ENCODE measurements around the gene F7. TPM values are rescaled to one million over a fixed set of nuclear protein-coding genes. Genes with fewer than 3 reads are reported as not detected.
"Not testable (repeated sequence)": the region's sequence is repeated elsewhere in the genome, so short reads cannot be mapped to it uniquely, and the experiment has no call there.

F7 gene
- total and polyA plus RNA-seq, 4 donors: 0.04 to 0.26 (median 0.14) TPM

DNA sequence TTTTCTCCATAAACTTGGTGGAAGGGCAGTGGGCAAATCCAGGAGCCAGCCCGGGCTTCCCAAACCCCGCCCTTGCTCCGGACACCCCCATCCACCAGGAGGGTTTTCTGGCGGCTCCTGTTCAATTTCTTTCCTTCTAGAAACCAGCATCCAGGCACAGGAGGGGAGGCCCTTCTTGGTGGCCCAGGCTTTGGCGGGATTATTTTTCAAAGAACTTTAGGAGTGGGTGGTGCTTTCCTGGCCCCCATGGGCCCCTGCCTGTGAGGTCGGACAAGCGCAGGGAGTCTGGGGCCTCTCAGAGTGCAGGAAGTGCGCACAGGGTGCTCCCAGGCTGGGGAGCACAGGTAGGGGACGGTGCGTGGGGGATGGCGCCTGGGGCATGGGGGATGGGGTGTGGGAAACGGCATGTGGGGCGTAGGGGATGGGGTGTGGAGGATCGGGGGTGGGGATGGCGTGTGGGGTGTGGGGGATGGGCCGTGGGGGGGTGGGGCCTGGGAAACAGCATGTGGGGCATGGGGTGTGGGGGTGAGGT lies 396 bp downstream of the F7 start:
- no peak overlapping the region for H3K9ac ChIP-seq (ENCODE audit: insufficient read depth in 1 of 2, low read length in 2 of 2)
- peaks cover 3 to 11% (median 8%) of the 10 kb centered on the region in 3 donors for H3K27me3 ChIP-seq (ENCODE audit: control insufficient read depth in 3 of 3, insufficient read depth in 3 of 3, low read length in 2 of 3)
- no peak overlapping the region for H3K27ac ChIP-seq (ENCODE audit: low read depth in 1 of 2, low read length in 1 of 2)
- no peaks in the 10 kb centered on the region for H3K36me3 ChIP-seq (ENCODE audit: control insufficient read depth in 4 of 4, insufficient read depth in 4 of 4, low read length in 4 of 4)
- DNase-seq (no peak), ATAC-seq (ENCODE audit: insufficient read depth, low FRiP score) (no peak)
- TF ChIP-seq, protein P1, sequence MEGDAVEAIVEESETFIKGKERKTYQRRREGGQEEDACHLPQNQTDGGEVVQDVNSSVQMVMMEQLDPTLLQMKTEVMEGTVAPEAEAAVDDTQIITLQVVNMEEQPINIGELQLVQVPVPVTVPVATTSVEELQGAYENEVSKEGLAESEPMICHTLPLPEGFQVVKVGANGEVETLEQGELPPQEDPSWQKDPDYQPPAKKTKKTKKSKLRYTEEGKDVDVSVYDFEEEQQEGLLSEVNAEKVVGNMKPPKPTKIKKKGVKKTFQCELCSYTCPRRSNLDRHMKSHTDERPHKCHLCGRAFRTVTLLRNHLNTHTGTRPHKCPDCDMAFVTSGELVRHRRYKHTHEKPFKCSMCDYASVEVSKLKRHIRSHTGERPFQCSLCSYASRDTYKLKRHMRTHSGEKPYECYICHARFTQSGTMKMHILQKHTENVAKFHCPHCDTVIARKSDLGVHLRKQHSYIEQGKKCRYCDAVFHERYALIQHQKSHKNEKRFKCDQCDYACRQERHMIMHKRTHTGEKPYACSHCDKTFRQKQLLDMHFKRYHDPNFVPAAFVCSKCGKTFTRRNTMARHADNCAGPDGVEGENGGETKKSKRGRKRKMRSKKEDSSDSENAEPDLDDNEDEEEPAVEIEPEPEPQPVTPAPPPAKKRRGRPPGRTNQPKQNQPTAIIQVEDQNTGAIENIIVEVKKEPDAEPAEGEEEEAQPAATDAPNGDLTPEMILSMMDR (IDR thresholded peaks at IDR 0.05; ENCODE audit: control extremely low read depth, extremely low read depth): no peak
- peaks cover 0 to 19% (median 6%) of the 10 kb centered on the region in 5 donors for H3K4me1 ChIP-seq (ENCODE audit: control insufficient read depth in 5 of 5, insufficient read depth in 5 of 5, low read length in 5 of 5)
- 51 to 62% methylated on average over 16 of the region's 16 CpGs for WGBS, 2 donors
- H3K4me3 ChIP-seq: no peak overlapping the region
- H3K9me3 ChIP-seq (ENCODE audit: control insufficient read depth in 4 of 4, insufficient read depth in 3 of 4, low read length in 3 of 4): peaks cover 0 to 6% (median 0%) of the 10 kb centered on the region in 4 donors

- TF ChIP-seq, protein P1 (IDR thresholded peaks at IDR 0.05; ENCODE audit: control extremely low read depth, extremely low read depth): no peak
- H3K4me3 ChIP-seq: no peak overlapping the region
- peaks cover 0 to 20% (median 6%) of the 10 kb centered on the region in 5 donors for H3K4me1 ChIP-seq (ENCODE audit: control insufficient read depth in 5 of 5, insufficient read depth in 5 of 5, low read length in 5 of 5)
- H3K36me3 ChIP-seq (ENCODE audit: control insufficient read depth in 4 of 4, insufficient read depth in 4 of 4, low read length in 4 of 4): no peaks in the 10 kb centered on the region
- H3K9ac ChIP-seq (ENCODE audit: insufficient read depth in 1 of 2, low read length in 2 of 2): no peak overlapping the region
- peaks cover 0 to 6% (median 0%) of the 10 kb centered on the region in 4 donors for H3K9me3 ChIP-seq (ENCODE audit: control insufficient read depth in 4 of 4, insufficient read depth in 3 of 4, low read length in 3 of 4)
- 74 to 76% methylated on average over 25 of the region's 25 CpGs for WGBS, 2 donors
- H3K27ac ChIP-seq (ENCODE audit: low read depth in 1 of 2, low read length in 1 of 2): no peak overlapping the region
- DNase-seq: no peak
- H3K27me3 ChIP-seq (ENCODE audit: control insufficient read depth in 3 of 3, insufficient read depth in 3 of 3, low read length in 2 of 3): peaks cover 3 to 14% (median 12%) of the 10 kb centered on the region in 3 donors
- ATAC-seq (ENCODE audit: insufficient read depth, low FRiP score): no peak
Observed at GRCh38 chr13:113106711-113107351, 1.2 kb downstream of the F7 start.

DNA sequence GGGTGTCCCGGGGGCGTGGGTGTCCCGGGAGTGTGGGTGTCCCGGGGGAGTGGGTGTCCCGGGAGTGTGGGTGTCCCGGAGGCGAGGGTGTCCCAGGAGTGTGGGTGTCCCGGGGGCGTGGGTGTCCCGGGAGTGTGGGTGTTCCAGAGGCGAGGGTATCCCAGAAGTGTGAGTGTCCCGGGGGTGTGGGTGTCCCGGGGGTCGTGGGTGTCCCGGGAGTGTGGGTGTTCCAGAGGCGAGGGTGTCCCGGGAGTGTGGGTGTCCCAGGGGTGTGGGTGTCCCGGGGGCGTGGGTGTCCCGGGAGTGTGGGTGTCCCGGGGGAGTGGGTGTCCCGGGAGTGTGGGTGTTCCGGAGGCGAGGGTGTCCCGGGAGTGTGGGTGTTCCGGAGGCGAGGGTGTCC lies 2.9 kb downstream of the F7 start:
- peaks cover 3 to 14% (median 14%) of the 10 kb centered on the region in 3 donors for H3K27me3 ChIP-seq (ENCODE audit: control insufficient read depth in 3 of 3, insufficient read depth in 3 of 3, low read length in 2 of 3)

GRCh38 chr13:113109151-113110047 lies 3.8 kb downstream of the F7 start:
- Histone ChIP-seq H3K4me3 (no peak overlapping the region), H3K36me3 (ENCODE audit: control insufficient read depth in 4 of 4, insufficient read depth in 4 of 4, low read length in 4 of 4) (no peaks in the 10 kb centered on the region), H3K27ac (ENCODE audit: low read depth in 1 of 2, low read length in 1 of 2) (no peak overlapping the region), H3K9ac (ENCODE audit: insufficient read depth in 1 of 2, low read length in 2 of 2) (no peak overlapping the region), H3K9me3 (ENCODE audit: control insufficient read depth in 4 of 4, insufficient read depth in 3 of 4, low read length in 3 of 4) (peaks cover 0 to 6% (median 0%) of the 10 kb centered on the region in 4 donors), H3K27me3 (ENCODE audit: control insufficient read depth in 3 of 3, insufficient read depth in 3 of 3, low read length in 2 of 3) (peaks cover 3 to 14% (median 14%) of the 10 kb centered on the region in 3 donors), H3K4me1 (ENCODE audit: control insufficient read depth in 5 of 5, insufficient read depth in 5 of 5, low read length in 5 of 5) (peaks cover 0 to 20% (median 6%) of the 10 kb centered on the region in 5 donors)
- ATAC-seq (ENCODE audit: insufficient read depth, low FRiP score) (no peak), DNase-seq (no peak)
- TF ChIP-seq, protein P1 (IDR thresholded peaks at IDR 0.05; ENCODE audit: control extremely low read depth, extremely low read depth): no peak
- WGBS, 2 donors: 33 to 37% methylated on average over 69 to 73 of the region's 73 CpGs

More for the DNA sequence above, 2.9 kb downstream of the F7 start:
- not testable (repeated sequence) for DNase-seq; H3K9me3 ChIP-seq (ENCODE audit: control insufficient read depth in 4 of 4, insufficient read depth in 3 of 4, low read length in 3 of 4); H3K4me3 ChIP-seq; H3K36me3 ChIP-seq (ENCODE audit: control insufficient read depth in 4 of 4, insufficient read depth in 4 of 4, low read length in 4 of 4); H3K27ac ChIP-seq (ENCODE audit: low read depth in 1 of 2, low read length in 1 of 2); ATAC-seq (ENCODE audit: insufficient read depth, low FRiP score); H3K9ac ChIP-seq (ENCODE audit: insufficient read depth in 1 of 2, low read length in 2 of 2)
- H3K4me1 ChIP-seq (ENCODE audit: control insufficient read depth in 5 of 5, insufficient read depth in 5 of 5, low read length in 5 of 5): peaks cover 0 to 20% (median 6%) of the 10 kb centered on the region in 5 donors
- 93 to 97% methylated on average over 9 to 27 of the region's 27 CpGs for WGBS, 2 donors
